Naive thymus-derived CD4-positive, alpha-beta T cell (primary cell): ENCODE data around the gene MRPL38. TPM values are rescaled to one million over a fixed set of nuclear protein-coding genes. Genes with fewer than 3 reads are reported as not detected.

Source experiments
- ATAC-seq: fragments of 150-1000 bp; cut with Tn5 transposase; 2 replicates; pipeline ENCODE4 v1.10.0; 2021; ENCODE audit warnings: mild to moderate bottlenecking, moderate library complexity
- CTCF ChIA-PET: fragments of 350-600 bp; sonication (Branson Sonifier 250); formaldehyde crosslinking; loops from one replicate; lab custom pipeline; 2021; ENCODE audit warnings: antibody characterized with exemption; lab: Charles Lee
- POLR2A ChIA-PET: fragments of 350-600 bp; sonication (Branson Sonifier 250); formaldehyde crosslinking; loops from one replicate; lab custom pipeline; 2021; ENCODE audit warnings: antibody characterized with exemption, inconsistent platforms; lab: Charles Lee
- DNase-seq, 9 donors: peaks; one replicate each; pipeline versions ENCODE4 v3.0.0 to v3.0.0-alpha.2; 2020 to 2022; ENCODE audit warnings: mixed read lengths in 1 of 9
- H3K27ac ChIP-seq: one replicate; pipeline ENCODE4 v1.7.0; 2013; ENCODE audit warnings: mild to moderate bottlenecking, low read depth, low read length, moderate library complexity
- H3K27me3 ChIP-seq, 2 donors: one replicate each; pipeline ENCODE4 v1.7.0; 2013; ENCODE audit warnings: low read length in 2 of 2, mild to moderate bottlenecking in 2 of 2, moderate library complexity in 2 of 2; ENCODE audit not compliant: control insufficient read depth in 2 of 2, insufficient read depth in 2 of 2
- H3K36me3 ChIP-seq, 3 experiments: 1 replicate in 2 of 3; 2 replicates in 1 of 3; pipeline ENCODE4 v1.7.0; 2013; ENCODE audit warnings: low read length in 3 of 3, mild to moderate bottlenecking in 3 of 3, moderate library complexity in 1 of 3; ENCODE audit not compliant: insufficient read depth in 3 of 3, control insufficient read depth in 2 of 3
- H3K4me1 ChIP-seq, 2 donors: one replicate each; pipeline ENCODE4 v1.7.0; 2013; ENCODE audit warnings: low read length in 2 of 2, mild to moderate bottlenecking in 2 of 2, moderate library complexity in 1 of 2; ENCODE audit not compliant: control insufficient read depth in 2 of 2, insufficient read depth in 2 of 2
- H3K4me3 ChIP-seq: 2 replicates; pipeline ENCODE4 v1.7.0; 2013; ENCODE audit warnings: mild to moderate bottlenecking, low read length
- H3K9me3 ChIP-seq, 3 experiments: 1 replicate in 2 of 3; 2 replicates in 1 of 3; pipeline ENCODE4 v1.7.0; 2013; ENCODE audit warnings: low read length in 3 of 3; ENCODE audit not compliant: control insufficient read depth in 2 of 3
- H3K27ac Mint-ChIP-seq, 9 donors: one replicate each; pipeline ENCODE4 v1.8.0; 2020 to 2022; ENCODE audit warnings: mixed read lengths in 9 of 9, mild to moderate bottlenecking in 8 of 9, moderate library complexity in 5 of 9, inconsistent platforms in 2 of 9
- H3K27me3 Mint-ChIP-seq, 5 donors: one replicate each; pipeline ENCODE4 v1.8.0; 2021 to 2022; ENCODE audit warnings: mixed read lengths in 5 of 5, mild to moderate bottlenecking in 1 of 5
- H3K36me3 Mint-ChIP-seq, 5 donors: one replicate each; pipeline ENCODE4 v1.8.0; 2020 to 2022; ENCODE audit warnings: mixed read lengths in 5 of 5, mild to moderate bottlenecking in 3 of 5, inconsistent platforms in 1 of 5
- H3K4me1 Mint-ChIP-seq, 7 donors: one replicate each; pipeline ENCODE4 v1.8.0; 2020 to 2022; ENCODE audit warnings: mixed read lengths in 7 of 7, mild to moderate bottlenecking in 3 of 7, inconsistent platforms in 1 of 7
- H3K4me3 Mint-ChIP-seq, 10 donors: one replicate each; pipeline ENCODE4 v1.8.0; 2020 to 2022; ENCODE audit warnings: mild to moderate bottlenecking in 10 of 10, mixed read lengths in 10 of 10, moderate library complexity in 6 of 10, inconsistent platforms in 2 of 10
- H3K9me3 Mint-ChIP-seq, 11 donors: one replicate each; pipeline ENCODE4 v1.8.0; 2020 to 2022; ENCODE audit warnings: mixed read lengths in 11 of 11, mild to moderate bottlenecking in 4 of 11, inconsistent platforms in 1 of 11, moderate library complexity in 1 of 11
- intact Hi-C, 2 donors: fragments of 100-400 bp; cut with micrococcal nuclease; formaldehyde crosslinking; loops; one replicate each; pipeline ENCODE4 v1.15.1; 2023
- polyA plus RNA-seq, 2 donors: library from polyadenylated mRNA; unstranded; fragments of 300-500 nt; fragmentation: Illumina TruSeq; gene quantifications; one replicate each; pipeline ENCODE4 v1.2.3, GENCODE V29; 2021
- total RNA-seq, 6 experiments: library from RNA in 5 of 6; stranded (reverse) in 5 of 6; gene quantifications; 1 replicate in 5 of 6; 2 replicates in 1 of 6; pipeline ENCODE4 v1.2.3 and lab custom pipeline; 2021 to 2026

MRPL38 gene
- total and polyA plus RNA-seq, 7 experiments from 2014 or later, result 64.6 to 154 (median 101) TPM

DNA sequence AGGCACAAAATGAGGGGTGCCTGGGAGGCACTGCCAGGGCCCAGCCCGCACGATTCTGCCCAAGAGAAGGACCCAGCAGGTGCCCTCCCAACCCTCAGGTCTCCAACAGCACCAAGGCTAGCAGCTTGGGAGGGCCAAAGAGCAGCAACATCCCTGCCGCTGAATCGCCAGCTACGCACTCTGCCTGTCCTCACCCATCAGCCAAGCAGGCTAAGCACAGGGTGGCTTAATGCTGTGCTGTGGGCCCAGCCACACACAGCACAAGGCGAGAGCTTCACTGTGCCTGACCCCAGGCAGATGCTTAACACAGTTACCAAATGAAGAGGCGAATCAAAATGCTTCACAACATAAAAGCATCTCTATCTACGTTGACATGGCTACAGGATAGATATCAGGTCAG, 10.6 kb upstream of the MRPL38 start:
- Histone ChIP-seq H3K36me3 (peaks cover 0 to 40% (median 0%) of the 10 kb centered on the region in 3 experiments), H3K27me3 (no peaks in the 10 kb centered on the region), H3K27ac (no peak overlapping the region), H3K9me3 (no peaks in the 10 kb centered on the region), H3K4me1 (no peaks in the 10 kb centered on the region), H3K4me3 (no peak overlapping the region)
- ATAC-seq (no peak), DNase-seq (no peak)
- H3K4me3 Mint-ChIP-seq, result no peak overlapping the region
- CTCF ChIA-PET, result interaction anchor here (0.7 kb wide), 1 partner anchor 305 kb away, joined by 4 read pairs; no protein-coding TSS in a partner anchor
- no peaks in the 10 kb centered on the region for H3K9me3 Mint-ChIP-seq
- peaks cover 4 to 27% (median 4%) of the 10 kb centered on the region in 5 donors for H3K36me3 Mint-ChIP-seq
- H3K27ac Mint-ChIP-seq, result no peak overlapping the region
- H3K4me1 Mint-ChIP-seq, result peaks cover 0 to 5% (median 0%) of the 10 kb centered on the region in 7 donors
- POLR2A ChIA-PET, result interaction anchor here (1.0 kb wide), 1 partner anchor 23 kb away, joined by 3 read pairs; no protein-coding TSS in a partner anchor
- intact Hi-C loops, result no loop called here
- H3K27me3 Mint-ChIP-seq, result no peaks in the 10 kb centered on the region

- ChIA-PET POLR2A (interaction anchor here (0.5 kb wide), 1 partner anchor 607 kb away, joined by 3 read pairs; no protein-coding TSS in a partner anchor), CTCF (no interaction called here)
- H3K27me3 Mint-ChIP-seq, result no peaks in the 10 kb centered on the region
- H3K27me3 ChIP-seq, result no peaks in the 10 kb centered on the region
- H3K9me3 Mint-ChIP-seq, result no peaks in the 10 kb centered on the region
- H3K4me1 Mint-ChIP-seq, result peaks cover 0 to 6% (median 4%) of the 10 kb centered on the region in 7 donors
- H3K36me3 ChIP-seq, result peaks cover 0 to 35% (median 0%) of the 10 kb centered on the region in 3 experiments
- intact Hi-C loops, result no loop called here
- DNase-seq, result no peak
- no peak overlapping the region for H3K4me3 ChIP-seq
- no peak overlapping the region for H3K4me3 Mint-ChIP-seq
- no peaks in the 10 kb centered on the region for H3K4me1 ChIP-seq
- H3K27ac ChIP-seq, result no peak overlapping the region
- peaks cover 4 to 26% (median 4%) of the 10 kb centered on the region in 5 donors for H3K36me3 Mint-ChIP-seq
- H3K27ac Mint-ChIP-seq, result no peak overlapping the region
- H3K9me3 ChIP-seq, result no peaks in the 10 kb centered on the region
- ATAC-seq, result no peak
These were observed 10.1 kb upstream of the MRPL38 start for GRCh38 chr17:75914643-75915267.

GRCh38 chr17:75913537-75914210, 9.0 kb upstream of the MRPL38 start:
- peaks cover 0 to 13% (median 5%) of the 10 kb centered on the region in 7 donors for H3K4me1 Mint-ChIP-seq
- Histone ChIP-seq H3K4me1 (no peaks in the 10 kb centered on the region), H3K27ac (no peak overlapping the region), H3K9me3 (no peaks in the 10 kb centered on the region), H3K4me3 (no peak overlapping the region), H3K27me3 (no peaks in the 10 kb centered on the region), H3K36me3 (peaks cover 0 to 28% (median 0%) of the 10 kb centered on the region in 3 experiments)
- ATAC-seq, result no peak
- no peaks in the 10 kb centered on the region for H3K9me3 Mint-ChIP-seq
- no peak overlapping the region for H3K27ac Mint-ChIP-seq
- peaks cover 4 to 19% (median 4%) of the 10 kb centered on the region in 5 donors for H3K36me3 Mint-ChIP-seq
- no peak for DNase-seq
- no peaks in the 10 kb centered on the region for H3K27me3 Mint-ChIP-seq
- intact Hi-C loops, result no loop called here
- ChIA-PET POLR2A (no interaction called here), CTCF (no interaction called here)
- H3K4me3 Mint-ChIP-seq, result no peak overlapping the region

GRCh38 chr17:75910699-75911098, 6.0 kb upstream of the MRPL38 start:
- Mint-ChIP-seq H3K4me1 (peaks cover 0 to 17% (median 12%) of the 10 kb centered on the region in 7 donors), H3K9me3 (peaks cover 0 to 4% (median 0%) of the 10 kb centered on the region in 11 donors), H3K27me3 (no peaks in the 10 kb centered on the region), H3K36me3 (peaks cover 0 to 15% (median 0%) of the 10 kb centered on the region in 5 donors), H3K4me3 (no peak overlapping the region), H3K27ac (no peak overlapping the region)
- H3K4me3 ChIP-seq, result no peak overlapping the region
- no peak overlapping the region for H3K27ac ChIP-seq
- DNase-seq, result no peak
- H3K9me3 ChIP-seq, result no peaks in the 10 kb centered on the region
- ATAC-seq, result no peak
- ChIA-PET POLR2A (interaction anchor here (1.0 to 1.5 kb wide), 2 partner anchors 11 to 14 kb away, joined by 3 to 8 read pairs; partner anchors contain the start of gene TRIM65), CTCF (interaction anchor here (0.7 to 2.4 kb wide), 4 partner anchors 17 to 95 kb away, joined by 3 to 6 read pairs (median 4); no protein-coding TSS in a partner anchor)
- H3K36me3 ChIP-seq, result peaks cover 0 to 20% (median 0%) of the 10 kb centered on the region in 3 experiments
- no peaks in the 10 kb centered on the region for H3K4me1 ChIP-seq
- intact Hi-C loops, result no loop called here
- no peaks in the 10 kb centered on the region for H3K27me3 ChIP-seq

- H3K9me3 Mint-ChIP-seq, result peaks cover 0 to 4% (median 0%) of the 10 kb centered on the region in 11 donors
- ChIA-PET CTCF (interaction anchor here (0.7 to 2.4 kb wide), 6 partner anchors 18 to 494 kb away, joined by 3 to 6 read pairs (median 3); no protein-coding TSS in a partner anchor), POLR2A (interaction anchor here (0.5 to 1.5 kb wide), 5 partner anchors 10 to 125 kb away, joined by 3 to 8 read pairs (median 4); partner anchors contain the start of genes TRIM65 and UNK)
- H3K4me1 Mint-ChIP-seq, result peaks cover 0 to 17% (median 12%) of the 10 kb centered on the region in 7 donors
- no peaks in the 10 kb centered on the region for H3K27me3 ChIP-seq
- H3K4me3 ChIP-seq, result no peak overlapping the region
- H3K36me3 Mint-ChIP-seq, result peaks cover 0 to 14% (median 0%) of the 10 kb centered on the region in 5 donors
- H3K36me3 ChIP-seq, result peaks cover 0 to 20% (median 0%) of the 10 kb centered on the region in 3 experiments
- DNase-seq (no peak), ATAC-seq (no peak)
- H3K27me3 Mint-ChIP-seq, result no peaks in the 10 kb centered on the region
- H3K4me3 Mint-ChIP-seq, result peak overlapping the region in 1 of 10 donors; percentile 54
- intact Hi-C loops, result no loop called here
- no peak overlapping the region for H3K27ac ChIP-seq
- H3K4me1 ChIP-seq, result no peaks in the 10 kb centered on the region
- no peaks in the 10 kb centered on the region for H3K9me3 ChIP-seq
- peak overlapping the region in 3 of 9 donors; percentile 33 to 80 (median 51) for H3K27ac Mint-ChIP-seq
These were observed 5.2 kb upstream of the MRPL38 start for GRCh38 chr17:75909812-75910274.

DNA sequence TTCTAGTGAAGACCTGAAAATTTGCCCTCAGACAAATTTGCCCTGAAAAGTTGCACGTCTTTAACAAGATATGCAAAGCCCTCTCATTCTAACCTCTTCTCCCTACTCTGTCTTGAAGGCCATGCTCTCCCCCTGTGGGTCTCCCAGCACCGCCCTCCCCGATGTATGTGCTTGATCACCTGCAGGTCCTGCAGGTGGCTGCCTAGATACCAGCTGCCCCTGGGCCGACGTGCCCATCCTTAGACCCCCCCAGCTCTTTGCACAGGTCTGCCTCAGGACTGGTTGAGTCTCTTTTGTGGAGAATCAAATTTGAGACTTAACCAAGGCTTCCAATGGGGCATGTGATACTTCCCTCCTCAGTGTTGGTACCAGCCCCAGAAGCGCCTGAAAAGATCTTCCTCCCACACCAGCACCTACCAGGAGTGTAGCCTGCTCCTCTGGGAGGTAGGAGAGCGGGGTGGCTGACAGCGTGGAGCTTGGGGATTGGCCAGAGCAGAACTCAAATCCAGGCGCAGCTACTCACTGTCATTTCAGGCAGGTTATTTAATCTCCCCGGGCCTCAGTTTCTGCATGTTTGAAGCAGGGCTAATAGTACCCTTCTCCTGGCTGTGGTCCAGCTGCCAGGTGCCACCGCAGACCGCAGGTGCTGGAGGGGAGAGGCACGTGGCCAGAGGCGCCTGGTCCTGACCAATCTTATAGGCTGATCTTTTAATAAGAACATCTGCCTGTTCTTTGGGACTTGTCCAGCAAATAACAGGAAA, 4.5 kb upstream of the MRPL38 start:
- peaks cover 0 to 2% of the 10 kb centered on the region in 2 donors for H3K4me1 ChIP-seq
- ChIA-PET CTCF (interaction anchor here (0.7 to 2.4 kb wide), 6 partner anchors 19 to 495 kb away, joined by 3 to 6 read pairs (median 3); no protein-coding TSS in a partner anchor), POLR2A (interaction anchor here (0.5 to 1.5 kb wide), 4 partner anchors 13 to 124 kb away, joined by 4 to 8 read pairs (median 6); partner anchors contain the start of genes TRIM65 and UNK)
- DNase-seq (no peak), ATAC-seq (no peak)
- no peak overlapping the region for H3K27ac ChIP-seq
- peak overlapping the region in 2 of 9 donors; percentile 38 to 80 for H3K27ac Mint-ChIP-seq
- peaks cover 0 to 14% (median 0%) of the 10 kb centered on the region in 3 experiments for H3K36me3 ChIP-seq
- H3K9me3 Mint-ChIP-seq, result peaks cover 0 to 4% (median 0%) of the 10 kb centered on the region in 11 donors
- intact Hi-C loops, result no loop called here
- peak overlapping the region in 4 of 10 donors; percentile 19 to 61 (median 50) for H3K4me3 Mint-ChIP-seq
- H3K4me3 ChIP-seq, result no peak overlapping the region
- no peaks in the 10 kb centered on the region for H3K27me3 Mint-ChIP-seq
- H3K36me3 Mint-ChIP-seq, result peaks cover 0 to 8% (median 0%) of the 10 kb centered on the region in 5 donors
- H3K4me1 Mint-ChIP-seq, result peaks cover 2 to 17% (median 12%) of the 10 kb centered on the region in 7 donors
- H3K27me3 ChIP-seq, result no peaks in the 10 kb centered on the region
- H3K9me3 ChIP-seq, result no peaks in the 10 kb centered on the region
